GM23248 (cell line): Measurements from ENCODE around the gene CD164. TPM values are rescaled to one million over a fixed set of nuclear protein-coding genes. Genes with fewer than 3 reads are reported as not detected.

ENCODE experiments used
- DNase-seq: peaks from one replicate; pipeline ENCODE4 v3.0.0-alpha.2; 2015
- H2AFZ ChIP-seq: fragments of 200-600 bp; sonication (generic); 2 replicates; pipeline ENCODE4 v1.6.1; 2016; ENCODE audit warnings: antibody characterized with exemption
- H3F3A ChIP-seq: fragments of 200-600 bp; sonication (generic); 2 replicates; pipeline ENCODE4 v1.6.1; 2016; ENCODE audit warnings: mild to moderate bottlenecking, antibody characterized with exemption, mixed run types; ENCODE audit not compliant: insufficient read depth
- H3K27ac ChIP-seq: fragments of 200-600 bp; sonication (generic); 2 replicates; pipeline ENCODE4 v1.5.1; 2016; ENCODE audit warnings: mild to moderate bottlenecking
- H3K27me3 ChIP-seq: fragments of 200-600 bp; sonication (generic); replicated peaks from 2 replicates; pipeline ENCODE4 v1.6.1; 2016; ENCODE audit warnings: mild to moderate bottlenecking; ENCODE audit not compliant: insufficient read depth
- H3K36me3 ChIP-seq: fragments of 200-600 bp; sonication (generic); 2 replicates; pipeline ENCODE4 v1.6.1; 2016; ENCODE audit warnings: low read depth, mild to moderate bottlenecking
- H3K4me1 ChIP-seq: fragments of 200-600 bp; sonication (generic); 2 replicates; pipeline ENCODE4 v1.6.1; 2016; ENCODE audit warnings: mild to moderate bottlenecking; ENCODE audit not compliant: insufficient read depth
- H3K4me2 ChIP-seq: fragments of 200-600 bp; sonication (generic); one replicate; pipeline ENCODE4 v1.6.1; 2016; ENCODE audit warnings: mild to moderate bottlenecking; ENCODE audit not compliant: unreplicated experiment
- H3K4me3 ChIP-seq: fragments of 200-600 bp; sonication (generic); 2 replicates; pipeline ENCODE4 v1.5.1; 2016; ENCODE audit warnings: mild to moderate bottlenecking
- H3K79me2 ChIP-seq: fragments of 200-600 bp; sonication (generic); 2 replicates; pipeline ENCODE4 v1.6.1; 2016; ENCODE audit warnings: mild to moderate bottlenecking; ENCODE audit not compliant: insufficient read depth
- H3K9ac ChIP-seq: fragments of 200-600 bp; sonication (generic); 2 replicates; pipeline ENCODE4 v1.6.1; 2016; ENCODE audit warnings: mild to moderate bottlenecking
- H3K9me2 ChIP-seq: fragments of 200-600 bp; sonication (generic); 2 replicates; pipeline ENCODE4 v1.6.1; 2016; ENCODE audit warnings: mixed run types, mild to moderate bottlenecking, moderate library complexity; ENCODE audit not compliant: insufficient read depth
- H3K9me3 ChIP-seq: fragments of 200-600 bp; sonication (generic); one replicate; pipeline ENCODE4 v1.6.1; 2017; ENCODE audit warnings: low read depth
- H4K20me1 ChIP-seq: fragments of 200-600 bp; sonication (generic); 2 replicates; pipeline ENCODE4 v1.6.0; 2016; ENCODE audit not compliant: insufficient read depth
- EZH2 ChIP-seq: fragments of 200-600 bp; sonication (generic); IDR thresholded peaks from 2 replicates; pipeline ENCODE4 v1.6.1; 2018; ENCODE audit warnings: antibody characterized with exemption, mild to moderate bottlenecking; ENCODE audit not compliant: insufficient read depth, poor library complexity, severe bottlenecking
- EZH2phosphoT487 ChIP-seq: fragments of 200-600 bp; sonication (generic); IDR thresholded peaks from 2 replicates; pipeline ENCODE4 v1.6.1; 2018; ENCODE audit warnings: antibody characterized with exemption, moderate library complexity, mild to moderate bottlenecking, low read depth; ENCODE audit not compliant: insufficient read depth
- WGBS, 2 experiments: methylation state at CpG; one replicate each; pipeline ENCODE4 v1.1.6; 2015 to 2017; ENCODE audit warnings: low lambda C conversion rate in 2 of 2, low coverage in 1 of 2; ENCODE audit errors: missing lambda C conversion rate in 2 of 2; 5-methylcytosine and 5-hydroxymethylcytosine counted together
- in situ Hi-C: fragments of 300-500 bp; cut with MboI; formaldehyde crosslinking; loops from 2 replicates; pipeline ENCODE4 v1.15.0; 2020
- polyA plus RNA-seq: library from polyadenylated mRNA; unstranded; fragments of >200 nt; fragmentation: Nextera tagmentation; extraction: Ambion mirVana; gene quantifications from 2 replicates; pipeline ENCODE4 v1.2.1, GENCODE V29; 2016
- total RNA-seq: library from RNA; depleted of rRNA; stranded (reverse); fragments of >200 nt; shearing (Covaris generic); gene quantifications from 2 replicates; pipeline ENCODE4 v1.2.3, GENCODE V29; 2014; rRNA removed

Gene CD164
- total RNA-seq: 302 and 315 TPM in 2 replicates
- polyA plus RNA-seq: 437 and 441 TPM in 2 replicates

GRCh38 chr6:109381747-109382575 lies at the start of gene CD164:
CD164 (minus strand) TSS chr6:109382467; CDS start chr6:109382378, 89 bp downstream.
- peak within 1 kb of the TSS; percentile 83 for H2AFZ ChIP-seq
- H3K36me3 ChIP-seq: peaks cover 21% of the 10 kb centered on the region
- peak within 1 kb of the TSS; percentile 99 for H3K9ac ChIP-seq
- peaks cover 14% of the 10 kb centered on the region; the same call in 1 of the 2 replicates for H4K20me1 ChIP-seq
- no peaks in the 10 kb centered on the region for H3K9me2 ChIP-seq
- H3K79me2 ChIP-seq: peaks cover 49% of the 10 kb centered on the region
- H3K27ac ChIP-seq: peak within 1 kb of the TSS; percentile 98
- no peaks in the 10 kb centered on the region for H3K27me3 ChIP-seq
- no peaks in the 10 kb centered on the region for H3K9me3 ChIP-seq
- in situ Hi-C loops: loop anchor here (10.0 kb wide), 1 partner anchor 197 kb away; no protein-coding TSS in a partner anchor
- 1% methylated on average over 48 to 85 of the region's 93 CpGs for WGBS, 2 experiments
- peaks cover 14% of the 10 kb centered on the region for H3F3A ChIP-seq
- DNase-seq: peak; percentile 99
- TF ChIP-seq EZH2 (no peak), EZH2phosphoT487 (no peak)
- peaks cover 26% of the 10 kb centered on the region for H3K4me1 ChIP-seq
- peak within 1 kb of the TSS; percentile 96 for H3K4me2 ChIP-seq
- H3K4me3 ChIP-seq: peak within 1 kb of the TSS; percentile 87

GRCh38 chr6:109429496-109429895 lies 47.2 kb upstream of the CD164 start:
- Histone ChIP-seq H3K4me1 (no peaks in the 10 kb centered on the region), H3K9me3 (no peaks in the 10 kb centered on the region), H3K27ac (no peak overlapping the region), H3K79me2 (no peaks in the 10 kb centered on the region), H3F3A (no peaks in the 10 kb centered on the region), H3K27me3 (no peaks in the 10 kb centered on the region), H3K36me3 (no peaks in the 10 kb centered on the region), H2AFZ (peak overlapping the region; percentile 39), H4K20me1 (no peaks in the 10 kb centered on the region), H3K9me2 (no peaks in the 10 kb centered on the region), H3K9ac (no peak overlapping the region), H3K4me2 (peak overlapping the region; percentile 40), H3K4me3 (no peak overlapping the region)
- WGBS, 2 experiments: 88 to 90% methylated on average over 3 of the region's 3 CpGs
- DNase-seq: no peak
- in situ Hi-C loops: no loop called here
- TF ChIP-seq EZH2phosphoT487: no peak
- no peak for TF ChIP-seq EZH2

GRCh38 chr6:109428889-109429477 lies 46.7 kb upstream of the CD164 start:
- no peaks in the 10 kb centered on the region for H3K9me3 ChIP-seq
- no peaks in the 10 kb centered on the region for H3K4me1 ChIP-seq
- in situ Hi-C loops: no loop called here
- no peaks in the 10 kb centered on the region for H3K36me3 ChIP-seq
- no peaks in the 10 kb centered on the region for H3K9me2 ChIP-seq
- H3K4me3 ChIP-seq: no peak overlapping the region; the same call in 1 of the 2 replicates
- peak; percentile 46 for DNase-seq
- no peaks in the 10 kb centered on the region for H3F3A ChIP-seq
- TF ChIP-seq EZH2phosphoT487 (no peak), EZH2 (no peak)
- H3K27ac ChIP-seq: no peak overlapping the region
- H3K9ac ChIP-seq: no peak overlapping the region
- H3K27me3 ChIP-seq: no peaks in the 10 kb centered on the region
- no peaks in the 10 kb centered on the region for H3K79me2 ChIP-seq
- H3K4me2 ChIP-seq: peak overlapping the region; percentile 40
- WGBS, 2 experiments: 17 to 19% methylated on average over 7 of the region's 7 CpGs
- no peaks in the 10 kb centered on the region for H4K20me1 ChIP-seq
- H2AFZ ChIP-seq: peak overlapping the region; percentile 39

GRCh38 chr6:109424946-109425345 lies 42.7 kb upstream of the CD164 start:
- Histone ChIP-seq H3K4me3 (no peak overlapping the region), H3K9me3 (no peaks in the 10 kb centered on the region), H3K4me1 (no peaks in the 10 kb centered on the region), H3K9me2 (no peaks in the 10 kb centered on the region), H3K9ac (no peak overlapping the region), H3K36me3 (no peaks in the 10 kb centered on the region), H2AFZ (no peak overlapping the region), H3K27ac (no peak overlapping the region), H4K20me1 (no peaks in the 10 kb centered on the region), H3K4me2 (no peak overlapping the region), H3F3A (no peaks in the 10 kb centered on the region), H3K27me3 (no peaks in the 10 kb centered on the region), H3K79me2 (no peaks in the 10 kb centered on the region)
- 85 to 93% methylated on average over 2 of the region's 2 CpGs for WGBS, 2 experiments
- DNase-seq: no peak
- in situ Hi-C loops: loop anchor here (25.0 kb wide), 1 partner anchor 888 kb away; no protein-coding TSS in a partner anchor
- TF ChIP-seq EZH2phosphoT487 (no peak), EZH2 (no peak)
